K562 (cell line): ENCODE data around the gene TSSK6.

Experiments
- CBX2 ChIP-seq: fragments of 200-600 bp; sonication (generic); IDR thresholded peaks from one replicate; pipeline ENCODE4 v1.6.1; 2012; ENCODE audit warnings: mild to moderate bottlenecking, low read length, inconsistent platforms; ENCODE audit not compliant: insufficient read depth, poor library complexity, severe bottlenecking
- CHCHD3 ChIP-seq: fragments of 250-450 bp; sonication (Bioruptor Pico); IDR thresholded peaks from 2 replicates; pipeline ENCODE4 v2.1.2; 2022; ENCODE audit warnings: mild to moderate bottlenecking
- GABPB2 ChIP-seq: fragments of 250-450 bp; sonication (Bioruptor Pico); conservative IDR thresholded peaks from 2 replicates; pipeline ENCODE4 v1.5.1; 2021; ENCODE audit warnings: mild to moderate bottlenecking
- MYC ChIP-seq, 2 experiments: fragments of 250-450 bp in 1 of 2; sonication (Bioruptor Pico) in 1 of 2; IDR thresholded peaks; 2 replicates each; pipeline versions ENCODE4 v1.5.1 to v1.6.1; 2012 to 2021; ENCODE audit warnings: low read depth in 2 of 2, borderline replicate concordance in 1 of 2, improper control_type of control experiment in 1 of 2, low read length in 1 of 2, mild to moderate bottlenecking in 1 of 2, moderate library complexity in 1 of 2
- NR3C1 ChIP-seq: sonication (generic); formaldehyde crosslinking; IDR thresholded peaks from 2 replicates; pipeline ENCODE4 v1.8.1; 2022; ENCODE audit warnings: missing genetic modification reagents
- PCBP1 ChIP-seq: fragments of 200-400 bp; formaldehyde crosslinking; IDR thresholded peaks from 2 replicates; pipeline ENCODE4 v1.6.1; 2018; ENCODE audit warnings: mild to moderate bottlenecking, low read depth, low read length; ENCODE audit not compliant: poor library complexity, severe bottlenecking
- PHF8 ChIP-seq: fragments of 200-600 bp; sonication (generic); IDR thresholded peaks from 2 replicates; pipeline ENCODE4 v1.6.1; 2012; ENCODE audit warnings: mixed run types, mild to moderate bottlenecking, inconsistent platforms, low read length, moderate library complexity, borderline replicate concordance
- SIX5 ChIP-seq, 2 experiments: IDR thresholded peaks; 2 replicates each; pipeline ENCODE4 v1.6.1; 2011; ENCODE audit warnings: low read length in 2 of 2, borderline replicate concordance in 1 of 2, low read depth in 1 of 2, mild to moderate bottlenecking in 1 of 2, moderate library complexity in 1 of 2; ENCODE audit not compliant: insufficient read depth in 1 of 2
- ZNF354B ChIP-seq: fragments of 250-450 bp; sonication (Bioruptor Pico); IDR thresholded peaks from 2 replicates; pipeline ENCODE4 v1.4.0; 2020
- TF ChIP-seq, protein P1 (sequence below): fragments of 450-650 bp; formaldehyde crosslinking; IDR thresholded peaks from 2 replicates; pipeline ENCODE4 v1.4.0; 2022; ENCODE audit warnings: mild to moderate bottlenecking, moderate library complexity
- TF ChIP-seq, protein P2 (sequence below), 3 experiments: IDR thresholded peaks in 2 of 3; conservative IDR thresholded peaks in 1 of 3; 2 replicates each; pipeline ENCODE4 v1.5.1; 2011 to 2012; ENCODE audit warnings: low read length in 3 of 3, mild to moderate bottlenecking in 3 of 3, control low read depth in 2 of 3, improper control_type of control experiment in 1 of 3, inconsistent platforms in 1 of 3, low read depth in 1 of 3, mixed read lengths in 1 of 3, moderate library complexity in 1 of 3; ENCODE audit not compliant: insufficient read depth in 2 of 3

DNA sequence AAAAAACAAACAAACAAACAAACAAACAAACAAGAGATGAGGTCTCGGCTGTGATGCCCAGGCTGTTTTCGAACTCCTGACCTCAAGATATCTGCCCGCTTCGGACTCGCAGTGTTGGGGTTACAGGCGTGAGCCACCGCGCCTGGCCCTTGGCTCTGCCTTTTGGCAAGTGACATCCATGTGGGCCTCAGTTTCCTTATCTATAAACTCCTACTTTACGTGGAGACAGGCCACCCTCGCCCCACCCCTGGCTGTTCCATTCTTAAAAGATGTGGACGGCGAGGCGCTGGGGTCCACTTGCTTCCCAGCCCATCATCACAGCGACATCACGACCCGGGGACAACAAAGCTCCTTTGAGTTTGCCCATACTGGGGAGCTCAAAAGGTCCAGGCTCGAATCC lies 1.7 kb downstream of the TSSK6 start:
- TF ChIP-seq CBX2 (no peak), CHCHD3 (no peak), SIX5 (IDR thresholded peaks at IDR 0.05; ENCODE audit: borderline replicate concordance in 1 of 2, insufficient read depth in 1 of 2, low read depth in 1 of 2, low read length in 2 of 2) (no peak), MYC (IDR thresholded peaks at IDR 0.05; ENCODE audit: low read depth, low read length) (no peak), MYC (CRISPR knock-in tag; IDR thresholded peaks at IDR 0.05; ENCODE audit: borderline replicate concordance, low read depth) (no peak), ZNF354B (CRISPR knock-in tag) (no peak), PCBP1 (no peak), NR3C1 (CRISPR knock-in tag) (no peak), GABPB2 (CRISPR knock-in tag) (no peak), PHF8 (no peak)
- TF ChIP-seq, protein P1, sequence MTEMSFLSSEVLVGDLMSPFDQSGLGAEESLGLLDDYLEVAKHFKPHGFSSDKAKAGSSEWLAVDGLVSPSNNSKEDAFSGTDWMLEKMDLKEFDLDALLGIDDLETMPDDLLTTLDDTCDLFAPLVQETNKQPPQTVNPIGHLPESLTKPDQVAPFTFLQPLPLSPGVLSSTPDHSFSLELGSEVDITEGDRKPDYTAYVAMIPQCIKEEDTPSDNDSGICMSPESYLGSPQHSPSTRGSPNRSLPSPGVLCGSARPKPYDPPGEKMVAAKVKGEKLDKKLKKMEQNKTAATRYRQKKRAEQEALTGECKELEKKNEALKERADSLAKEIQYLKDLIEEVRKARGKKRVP (CRISPR knock-in tag): no peak
- TF ChIP-seq, protein P2, sequence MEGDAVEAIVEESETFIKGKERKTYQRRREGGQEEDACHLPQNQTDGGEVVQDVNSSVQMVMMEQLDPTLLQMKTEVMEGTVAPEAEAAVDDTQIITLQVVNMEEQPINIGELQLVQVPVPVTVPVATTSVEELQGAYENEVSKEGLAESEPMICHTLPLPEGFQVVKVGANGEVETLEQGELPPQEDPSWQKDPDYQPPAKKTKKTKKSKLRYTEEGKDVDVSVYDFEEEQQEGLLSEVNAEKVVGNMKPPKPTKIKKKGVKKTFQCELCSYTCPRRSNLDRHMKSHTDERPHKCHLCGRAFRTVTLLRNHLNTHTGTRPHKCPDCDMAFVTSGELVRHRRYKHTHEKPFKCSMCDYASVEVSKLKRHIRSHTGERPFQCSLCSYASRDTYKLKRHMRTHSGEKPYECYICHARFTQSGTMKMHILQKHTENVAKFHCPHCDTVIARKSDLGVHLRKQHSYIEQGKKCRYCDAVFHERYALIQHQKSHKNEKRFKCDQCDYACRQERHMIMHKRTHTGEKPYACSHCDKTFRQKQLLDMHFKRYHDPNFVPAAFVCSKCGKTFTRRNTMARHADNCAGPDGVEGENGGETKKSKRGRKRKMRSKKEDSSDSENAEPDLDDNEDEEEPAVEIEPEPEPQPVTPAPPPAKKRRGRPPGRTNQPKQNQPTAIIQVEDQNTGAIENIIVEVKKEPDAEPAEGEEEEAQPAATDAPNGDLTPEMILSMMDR (IDR thresholded peaks at IDR 0.05 in 2 of 3, conservative IDR thresholded peaks at IDR 0.05 in 1 of 3; ENCODE audit: insufficient read depth in 2 of 3, low read depth in 1 of 3, low read length in 3 of 3): no peak
